Stimulated activated CD8-positive, alpha-beta memory T cell treated with anti-CD3 and anti-CD28 coated beads, Interleukin-2, amount 100 ng/mL, for 1 hour (primary cell): ENCODE data around the gene PHF21A.
A peak's percentile ranks its signal among the peaks of the same experiment; 100 is the strongest.

Source experiments
- DNase-seq, 2 donors: peaks; one replicate each; pipeline ENCODE4 v3.0.0-alpha.2; 2020; ENCODE audit warnings: low read depth in 2 of 2

PHF21A gene

GRCh38 chr11:45885274-45885920, 235.9 kb downstream of the PHF21A start, which contains the start of gene MAPK8IP1:
Gene MAPK8IP1, plus strand, starts transcription at chr11:45885651. Its CDS starts 170 bp downstream, at chr11:45885821.
- DNase-seq = peak in 1 of 2 donors; percentile 24

- DNase-seq = no peak
These were observed 236.6 kb downstream of the PHF21A start for GRCh38 chr11:45884596-45885185.
